Measurements from ENCODE around the gene KLHL35.

KLHL35 gene

DNA sequence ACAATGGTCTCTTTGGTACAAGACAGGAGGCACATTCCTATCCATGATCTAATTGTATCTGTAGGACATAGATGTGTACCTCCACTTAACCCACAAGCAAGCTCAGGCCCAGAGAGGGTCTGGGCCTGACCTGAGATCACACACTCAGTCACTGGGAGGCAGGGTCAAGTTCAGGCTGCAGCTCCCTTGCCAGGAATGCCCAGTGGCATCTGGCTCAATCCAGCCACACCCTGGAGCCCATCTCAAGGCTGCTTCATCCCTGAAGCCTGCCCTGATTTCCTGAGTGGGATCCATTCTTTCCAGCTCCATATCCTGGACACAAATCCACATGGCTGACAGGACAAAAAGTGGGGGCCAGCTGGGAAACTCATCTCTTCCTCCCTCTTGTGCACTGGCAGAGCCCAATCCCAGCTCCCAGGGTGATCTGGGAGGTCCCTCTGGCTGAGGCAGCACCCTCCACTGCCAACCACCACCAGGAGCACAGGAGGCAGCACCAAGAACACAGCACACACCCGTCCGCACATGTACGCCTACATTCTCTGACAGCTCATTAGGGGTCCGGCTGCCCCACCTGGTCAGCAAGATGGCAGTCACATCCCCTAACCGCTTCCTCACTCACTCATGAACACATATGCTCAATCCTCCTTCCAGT is 39.2 kb upstream of the KLHL35 start:
- DNase-seq (ENCODE audit: extremely low read depth, low read depth): no peak
- TF ChIP-seq, protein P1, sequence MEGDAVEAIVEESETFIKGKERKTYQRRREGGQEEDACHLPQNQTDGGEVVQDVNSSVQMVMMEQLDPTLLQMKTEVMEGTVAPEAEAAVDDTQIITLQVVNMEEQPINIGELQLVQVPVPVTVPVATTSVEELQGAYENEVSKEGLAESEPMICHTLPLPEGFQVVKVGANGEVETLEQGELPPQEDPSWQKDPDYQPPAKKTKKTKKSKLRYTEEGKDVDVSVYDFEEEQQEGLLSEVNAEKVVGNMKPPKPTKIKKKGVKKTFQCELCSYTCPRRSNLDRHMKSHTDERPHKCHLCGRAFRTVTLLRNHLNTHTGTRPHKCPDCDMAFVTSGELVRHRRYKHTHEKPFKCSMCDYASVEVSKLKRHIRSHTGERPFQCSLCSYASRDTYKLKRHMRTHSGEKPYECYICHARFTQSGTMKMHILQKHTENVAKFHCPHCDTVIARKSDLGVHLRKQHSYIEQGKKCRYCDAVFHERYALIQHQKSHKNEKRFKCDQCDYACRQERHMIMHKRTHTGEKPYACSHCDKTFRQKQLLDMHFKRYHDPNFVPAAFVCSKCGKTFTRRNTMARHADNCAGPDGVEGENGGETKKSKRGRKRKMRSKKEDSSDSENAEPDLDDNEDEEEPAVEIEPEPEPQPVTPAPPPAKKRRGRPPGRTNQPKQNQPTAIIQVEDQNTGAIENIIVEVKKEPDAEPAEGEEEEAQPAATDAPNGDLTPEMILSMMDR (IDR thresholded peaks at IDR 0.05; ENCODE audit: low read depth, low read length): no peak

DNA sequence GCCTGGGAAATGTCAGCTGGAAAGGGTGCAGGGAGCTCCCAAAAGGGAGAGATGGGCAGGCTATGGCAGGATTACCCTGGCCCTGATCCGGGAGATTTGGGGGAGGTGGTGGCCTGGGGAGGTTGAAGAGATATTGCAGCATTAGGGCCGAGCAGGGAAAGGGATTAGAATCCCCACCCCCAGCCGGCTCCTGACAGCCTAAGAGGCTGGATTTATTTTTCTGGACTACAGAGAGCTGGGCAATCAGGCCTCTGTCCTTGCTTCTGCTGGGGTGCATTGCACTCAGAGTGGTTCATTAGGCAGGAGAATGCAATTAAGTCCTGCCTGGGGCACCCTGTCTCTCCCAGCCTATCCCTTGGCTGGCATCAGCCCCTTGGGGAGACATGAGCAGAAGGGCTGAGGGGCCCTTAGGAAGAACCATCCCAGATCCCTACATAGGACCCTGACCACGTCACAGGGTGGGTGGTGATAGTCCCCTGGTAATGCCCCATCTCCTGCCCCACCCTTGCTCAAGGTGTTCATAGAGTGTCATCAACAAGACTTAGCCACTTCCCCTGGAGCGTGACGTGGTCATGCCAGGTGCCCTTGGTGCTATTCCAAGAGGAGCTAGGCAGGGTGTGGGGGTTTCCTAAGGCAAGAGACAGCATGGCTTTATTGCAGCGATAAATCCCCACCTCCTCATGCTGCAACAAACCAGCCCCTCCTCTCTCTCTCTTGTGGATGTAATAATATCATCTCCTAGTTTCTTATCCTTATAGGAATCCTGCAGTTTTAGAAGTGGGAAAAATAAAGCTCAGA is 38.4 kb upstream of the KLHL35 start:
- no peak for DNase-seq (ENCODE audit: extremely low read depth, low read depth)
- TF ChIP-seq, protein P1 (IDR thresholded peaks at IDR 0.05; ENCODE audit: low read depth, low read length): no peak

DNA sequence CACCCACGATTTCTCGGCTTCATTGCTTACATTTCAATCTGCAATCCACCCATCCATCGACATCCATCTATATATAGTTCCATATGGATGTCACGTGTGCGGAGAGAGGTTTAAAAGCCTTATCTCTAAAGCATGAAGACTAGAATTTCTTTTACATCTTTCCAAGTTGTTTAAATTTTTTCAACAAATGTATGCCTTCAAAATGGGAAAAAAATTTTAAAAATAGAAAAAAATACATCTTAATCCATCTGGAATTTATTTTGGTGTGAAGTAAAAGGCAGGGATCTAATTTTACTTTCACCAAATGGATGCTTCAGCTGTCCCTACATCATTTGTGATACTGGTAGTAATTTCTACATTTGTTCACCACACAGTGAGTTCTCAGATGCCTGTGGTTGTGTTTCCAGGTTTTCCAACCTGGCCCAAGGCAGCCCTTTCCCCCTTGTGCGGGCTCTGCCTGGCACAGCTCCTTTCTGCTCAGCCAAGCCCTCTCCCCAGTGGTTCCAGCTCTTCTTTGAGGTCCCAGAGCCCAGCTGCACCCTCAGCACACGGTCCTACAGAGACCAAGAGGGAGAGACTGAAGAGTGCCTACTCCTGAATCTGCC is 37.6 kb upstream of the KLHL35 start:
- TF ChIP-seq, protein P1 (IDR thresholded peaks at IDR 0.05; ENCODE audit: low read depth, low read length): no peak

DNA sequence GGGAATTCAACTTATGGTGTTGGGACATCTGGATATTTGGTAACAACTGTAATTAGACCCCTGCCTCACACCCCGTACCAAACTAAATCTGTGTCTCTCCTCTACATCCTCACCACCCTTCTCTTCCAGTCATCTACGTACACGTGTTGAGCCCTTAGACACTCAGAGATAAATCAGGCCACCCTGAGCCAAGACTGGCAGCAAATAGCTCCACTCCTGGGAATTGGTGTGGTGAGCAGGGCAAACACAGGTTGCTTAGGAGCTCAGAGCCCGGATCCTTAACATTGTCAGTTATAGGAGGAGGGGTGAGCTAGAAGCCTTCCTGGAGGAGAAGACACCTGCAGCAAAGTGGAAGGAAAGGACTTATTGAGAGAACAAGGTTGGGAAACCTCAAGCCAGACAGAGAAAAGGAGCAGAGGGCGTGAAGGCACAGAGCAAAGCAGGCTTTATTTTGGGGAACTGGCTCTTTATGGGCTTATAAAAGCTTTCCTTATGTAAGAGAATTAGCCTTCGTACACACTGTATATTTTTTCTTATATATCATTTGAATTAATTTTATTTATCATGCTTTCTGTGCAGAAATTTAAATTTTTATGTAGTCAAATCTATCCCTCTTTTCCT is 36.9 kb upstream of the KLHL35 start:
- no peak for DNase-seq (ENCODE audit: extremely low read depth, low read depth)
- TF ChIP-seq, protein P1 (IDR thresholded peaks at IDR 0.05; ENCODE audit: low read depth, low read length): no peak

More for the DNA sequence above, 37.6 kb upstream of the KLHL35 start:
- no peak for DNase-seq (ENCODE audit: extremely low read depth, low read depth)

DNA sequence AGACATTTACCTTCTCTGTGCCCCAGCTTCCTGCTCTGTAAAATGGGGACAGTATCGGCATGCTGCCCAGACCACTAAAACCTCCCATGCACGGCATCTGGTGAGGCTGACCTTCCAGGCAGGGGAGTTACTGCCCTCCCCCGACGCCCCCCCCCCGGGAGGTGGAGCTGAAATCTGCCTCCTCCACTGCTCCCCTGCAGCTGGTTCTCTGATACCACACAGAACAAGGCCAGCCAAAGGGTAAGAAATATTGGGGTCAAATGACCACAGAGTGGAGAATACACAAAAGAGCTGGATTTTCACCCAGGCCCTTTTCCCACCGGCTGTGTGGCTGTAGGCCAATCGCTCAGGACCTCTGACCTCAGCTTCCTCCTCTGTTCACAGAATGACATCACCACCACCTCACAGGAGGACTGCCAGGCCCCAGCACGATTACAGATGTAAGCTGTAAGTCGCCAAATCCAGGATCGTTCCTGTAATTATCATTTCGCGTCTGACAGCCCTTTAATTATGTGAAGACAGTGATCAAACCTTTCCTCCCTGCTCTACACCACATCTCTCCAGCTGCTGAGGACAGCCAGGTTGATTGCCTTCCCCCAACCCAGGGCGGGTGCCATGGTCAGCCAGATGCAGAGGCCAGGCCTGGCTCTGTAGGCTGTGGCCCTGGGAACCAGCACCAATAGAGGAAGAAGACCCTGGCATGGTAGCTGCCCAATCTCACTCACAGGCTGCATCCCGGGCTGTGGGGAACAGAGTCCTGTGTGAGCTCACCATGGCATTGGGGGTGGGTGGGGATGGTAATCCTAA is 35.7 kb upstream of the KLHL35 start:
- DNase-seq (ENCODE audit: extremely low read depth, low read depth): peak; percentile 34
- TF ChIP-seq, protein P1 (IDR thresholded peaks at IDR 0.05; ENCODE audit: low read depth, low read length): no peak

DNA sequence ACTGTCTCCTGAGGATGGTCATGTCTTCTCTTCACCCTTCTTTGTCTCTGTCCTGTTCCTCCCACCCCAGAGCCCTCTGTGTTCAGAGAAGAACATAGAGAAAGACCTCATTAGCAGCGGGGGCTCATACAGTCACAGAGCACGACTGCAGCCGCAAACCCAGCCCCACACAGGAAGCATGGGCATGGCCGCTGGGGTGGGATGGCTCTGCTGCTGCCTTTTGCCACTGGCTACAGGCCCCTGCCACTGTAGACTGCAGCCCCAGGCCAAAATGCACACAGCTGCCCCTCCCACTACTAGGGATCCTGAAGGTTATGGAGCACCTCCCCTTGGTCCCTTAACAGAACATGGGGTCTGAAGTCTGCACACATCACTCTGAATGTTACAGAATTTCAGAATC is 34.9 kb upstream of the KLHL35 start:
- TF ChIP-seq, protein P1 (IDR thresholded peaks at IDR 0.05; ENCODE audit: low read depth, low read length): no peak
- DNase-seq (ENCODE audit: extremely low read depth, low read depth): no peak
